Psoas muscle (tissue), 8 donors: Measurements from ENCODE around the gene TTYH1. TPM values are rescaled to one million over a fixed set of nuclear protein-coding genes. Genes with fewer than 3 reads are reported as not detected.

Source experiments
- ATAC-seq, 4 donors: fragments of 200-7000 bp; cut with Tn5 transposase; one replicate each; pipeline ENCODE4 v1.9.1; 2020; ENCODE audit warnings: moderate library complexity in 3 of 4, mild to moderate bottlenecking in 2 of 4
- DNase-seq, 2 donors: peaks; one replicate each; pipeline ENCODE4 v3.0.0-alpha.2; 2020
- H3K27ac ChIP-seq: fragments of 200-600 bp; one replicate; pipeline ENCODE4 v1.8.0; 2022
- H3K27me3 ChIP-seq, 3 donors: fragments of 200-600 bp in 1 of 3; one replicate each; pipeline versions ENCODE4 v1.6.1 to v1.8.0; 2013 to 2022; ENCODE audit warnings: low read length in 2 of 3, mild to moderate bottlenecking in 2 of 3, moderate library complexity in 1 of 3; ENCODE audit not compliant: insufficient read depth in 3 of 3
- H3K36me3 ChIP-seq, 2 donors: fragments of 200-600 bp in 1 of 2; one replicate each; pipeline versions ENCODE4 v1.6.1 to v1.8.0; 2013 to 2022; ENCODE audit warnings: low read depth in 1 of 2, mild to moderate bottlenecking in 1 of 2, moderate library complexity in 1 of 2; ENCODE audit not compliant: insufficient read depth in 1 of 2
- H3K4me1 ChIP-seq: fragments of 200-600 bp; one replicate; pipeline ENCODE4 v1.8.0; 2022
- H3K4me3 ChIP-seq: fragments of 200-600 bp; one replicate; pipeline ENCODE4 v1.8.0; 2022; ENCODE audit warnings: mild to moderate bottlenecking
- H3K9me3 ChIP-seq: fragments of 200-600 bp; one replicate; pipeline ENCODE4 v1.8.0; 2022
- WGBS, 3 donors: extraction: QIAGEN DNeasy Blood & Tissue Kit; methylation state at CpG; one replicate each; pipeline versions ENCODE4 v1.1.6 to v1.1.7; 2013; 5-methylcytosine and 5-hydroxymethylcytosine counted together
- intact Hi-C, 2 donors: fragments of 100-400 bp; cut with DNase I; formaldehyde crosslinking; loops; one replicate each; pipeline versions ENCODE4 v1.11.0 to v1.14.2; 2022
- polyA plus RNA-seq, 3 donors: library from polyadenylated mRNA; stranded (reverse); fragments of 200-250 nt; gene quantifications; one replicate each; pipeline ENCODE4 v1.2.3, GENCODE V29; 2013
- total RNA-seq, 4 donors: library from RNA; stranded (reverse); fragmentation: NEBNext Ultra II Directional in 2 of 4; extraction: Animal tissue kit (Norgen Biotek cat#: 25700) in 2 of 4; gene quantifications; one replicate each; pipeline versions ENCODE4 v1.2.1 to v1.2.4, GENCODE V29; 2021 to 2023
- TF ChIP-seq, protein P1 (sequence below): fragments of 200-600 bp; IDR thresholded peaks from one replicate; pipeline ENCODE4 v1.8.0; 2022; ENCODE audit warnings: antibody characterized with exemption
- donor health status: healthy with polysubstance abuse.
- donor health status: DM: no; HTN: no; CAD: no; lungs with moderate emphysema.
- donor health status: Bipolar disorder and iron deficiency.
- donor health status: healthy.
- donor health status: DM: yes; HTN: yes; CAD: no.
- donor health status: DM: no; HTN: no; CAD: no.
- donor health status: DM: no; HTN: no; CAD: no.
- donor health status: DM: yes; HTN: yes; CAD: no.

TTYH1 gene
- total and polyA plus RNA-seq, 7 donors, result 0.34 to 1.9 (median 0.52) TPM; not detected in 1

- 93 to 94% (median 93%) methylated on average over 34 to 40 of the region's 40 CpGs for WGBS, 3 donors
- intact Hi-C loops, result no loop called here
- no peak for ATAC-seq
- H3K27ac ChIP-seq, result no peak overlapping the region
- H3K4me1 ChIP-seq, result peaks cover 11% of the 10 kb centered on the region
- H3K27me3 ChIP-seq, result no peaks in the 10 kb centered on the region
- TF ChIP-seq, protein P1, sequence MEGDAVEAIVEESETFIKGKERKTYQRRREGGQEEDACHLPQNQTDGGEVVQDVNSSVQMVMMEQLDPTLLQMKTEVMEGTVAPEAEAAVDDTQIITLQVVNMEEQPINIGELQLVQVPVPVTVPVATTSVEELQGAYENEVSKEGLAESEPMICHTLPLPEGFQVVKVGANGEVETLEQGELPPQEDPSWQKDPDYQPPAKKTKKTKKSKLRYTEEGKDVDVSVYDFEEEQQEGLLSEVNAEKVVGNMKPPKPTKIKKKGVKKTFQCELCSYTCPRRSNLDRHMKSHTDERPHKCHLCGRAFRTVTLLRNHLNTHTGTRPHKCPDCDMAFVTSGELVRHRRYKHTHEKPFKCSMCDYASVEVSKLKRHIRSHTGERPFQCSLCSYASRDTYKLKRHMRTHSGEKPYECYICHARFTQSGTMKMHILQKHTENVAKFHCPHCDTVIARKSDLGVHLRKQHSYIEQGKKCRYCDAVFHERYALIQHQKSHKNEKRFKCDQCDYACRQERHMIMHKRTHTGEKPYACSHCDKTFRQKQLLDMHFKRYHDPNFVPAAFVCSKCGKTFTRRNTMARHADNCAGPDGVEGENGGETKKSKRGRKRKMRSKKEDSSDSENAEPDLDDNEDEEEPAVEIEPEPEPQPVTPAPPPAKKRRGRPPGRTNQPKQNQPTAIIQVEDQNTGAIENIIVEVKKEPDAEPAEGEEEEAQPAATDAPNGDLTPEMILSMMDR, result no peak
- H3K36me3 ChIP-seq, result peaks cover 16 to 100% of the 10 kb centered on the region in 2 donors
- H3K9me3 ChIP-seq, result no peaks in the 10 kb centered on the region
- DNase-seq, result peak; percentile 12 to 45
- H3K4me3 ChIP-seq, result no peak overlapping the region
Observed at GRCh38 chr19:54455786-54456422, 40.6 kb downstream of the TTYH1 start.

DNA sequence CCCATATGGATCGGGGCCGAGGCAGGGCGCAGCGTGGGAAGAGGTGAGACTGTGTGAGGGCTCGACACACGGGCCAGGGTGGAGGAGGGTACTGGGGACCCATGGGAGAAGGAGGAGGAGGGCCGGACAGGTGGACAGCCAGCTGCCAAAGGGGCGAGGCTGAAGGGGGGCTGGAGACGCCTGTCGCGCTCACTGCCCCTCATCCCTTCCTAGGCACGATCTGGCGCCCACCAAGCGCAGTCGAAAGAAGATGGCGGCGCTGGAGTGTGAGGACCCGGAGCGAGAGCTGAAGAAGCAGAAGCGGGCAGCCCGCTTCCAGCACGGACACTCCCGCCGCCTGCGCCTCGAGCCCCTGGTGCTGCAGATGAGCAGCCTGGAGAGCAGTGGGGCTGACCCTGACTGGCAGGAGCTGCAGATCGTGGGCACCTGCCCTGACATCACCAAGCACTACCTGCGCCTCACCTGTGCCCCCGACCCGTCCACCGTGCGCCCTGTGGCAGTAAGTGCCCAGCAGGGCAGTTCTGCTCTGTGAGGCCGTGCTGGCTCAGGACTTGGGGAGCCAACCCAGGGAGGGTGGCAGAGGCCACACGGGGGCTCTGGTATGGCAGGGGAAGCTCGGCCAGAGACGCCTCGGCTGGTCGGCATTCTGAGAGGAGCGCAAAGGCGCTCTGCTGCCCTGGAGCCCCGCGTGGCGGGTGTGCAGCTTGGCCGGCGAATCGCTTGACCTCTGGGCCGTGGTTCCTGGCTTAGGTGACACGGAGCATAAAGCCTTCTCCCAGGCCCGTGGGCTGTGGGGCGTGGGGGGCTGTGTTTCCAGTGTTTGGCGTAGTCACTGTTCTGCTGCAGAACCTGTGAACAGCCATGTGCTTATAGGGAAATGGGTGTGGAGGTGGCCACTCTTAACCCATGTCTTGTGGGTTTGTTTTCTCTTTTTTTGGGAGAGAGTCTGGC is 41.4 kb downstream of the TTYH1 start:
- DNase-seq (peak in 1 of 2 donors; percentile 49), ATAC-seq (no peak)
- intact Hi-C loops, result no loop called here
- WGBS, 3 donors, result 85 to 87% (median 87%) methylated on average over 48 to 51 of the region's 51 CpGs
- TF ChIP-seq, protein P1, result no peak
- Histone ChIP-seq H3K4me1 (peaks cover 3% of the 10 kb centered on the region), H3K9me3 (no peaks in the 10 kb centered on the region), H3K27me3 (no peaks in the 10 kb centered on the region), H3K4me3 (no peak overlapping the region), H3K27ac (no peak overlapping the region), H3K36me3 (peaks cover 16 to 100% of the 10 kb centered on the region in 2 donors)

- DNase-seq (no peak), ATAC-seq (no peak)
- Histone ChIP-seq H3K4me1 (peaks cover 4% of the 10 kb centered on the region), H3K4me3 (no peak overlapping the region), H3K27ac (no peak overlapping the region), H3K36me3 (peaks cover 13 to 93% of the 10 kb centered on the region in 2 donors), H3K9me3 (no peaks in the 10 kb centered on the region), H3K27me3 (no peaks in the 10 kb centered on the region)
- WGBS, 3 donors, result 89 to 90% (median 90%) methylated on average over 41 to 42 of the region's 42 CpGs
- intact Hi-C loops, result no loop called here
- TF ChIP-seq, protein P1, result no peak
Observed at GRCh38 chr19:54457773-54458647, 42.7 kb downstream of the TTYH1 start.

GRCh38 chr19:54458648-54459281 is 43.5 kb downstream of the TTYH1 start:
- no peak overlapping the region for H3K27ac ChIP-seq
- TF ChIP-seq, protein P1, result no peak
- no peaks in the 10 kb centered on the region for H3K27me3 ChIP-seq
- no peaks in the 10 kb centered on the region for H3K9me3 ChIP-seq
- intact Hi-C loops, result no loop called here
- ATAC-seq (no peak), DNase-seq (peak; percentile 18 to 51)
- H3K4me1 ChIP-seq, result peaks cover 4% of the 10 kb centered on the region
- WGBS, 3 donors, result 79 to 84% (median 82%) methylated on average over 11 of the region's 11 CpGs
- no peak overlapping the region for H3K4me3 ChIP-seq
- peaks cover 7 to 86% of the 10 kb centered on the region in 2 donors for H3K36me3 ChIP-seq
